Testis (tissue), 3 donors: Measurements from ENCODE around the gene KRTAP27-1. TPM values are rescaled to one million over a fixed set of nuclear protein-coding genes. Genes with fewer than 3 reads are reported as not detected.

ENCODE experiments used
- DNase-seq: peaks from one replicate; pipeline ENCODE4 v3.0.0-alpha.2; 2019
- H3K27ac ChIP-seq, 2 donors: fragments of 200-600 bp; sonication (generic); one replicate each; pipeline ENCODE4 v1.5.1; 2019
- H3K27me3 ChIP-seq: fragments of 200-600 bp; sonication (generic); one replicate; pipeline ENCODE4 v1.5.1; 2019
- H3K36me3 ChIP-seq: fragments of 200-600 bp; sonication (generic); one replicate; pipeline ENCODE4 v1.5.1; 2017; ENCODE audit warnings: low read depth; ENCODE audit errors: missing control alignments
- H3K4me1 ChIP-seq: fragments of 200-600 bp; sonication (generic); one replicate; pipeline ENCODE4 v1.5.1; 2019
- H3K4me3 ChIP-seq, 2 donors: fragments of 200-600 bp; sonication (generic); one replicate each; pipeline ENCODE4 v1.5.1; 2017 to 2019
- H3K9me3 ChIP-seq: fragments of 200-600 bp; sonication (generic); one replicate; pipeline ENCODE4 v1.5.1; 2017
- POLR2A ChIP-seq: fragments of 450-650 bp; IDR thresholded peaks from one replicate; pipeline ENCODE4 v1.6.1; 2017; ENCODE audit warnings: antibody characterized with exemption, mild to moderate bottlenecking, moderate library complexity
- WGBS, 2 donors: methylation state at CpG; one replicate each; pipeline ENCODE4 v1.1.5; 2018; 5-methylcytosine and 5-hydroxymethylcytosine counted together
- intact Hi-C: fragments of 100-400 bp; cut with DNase I; formaldehyde crosslinking; loops from one replicate; pipeline ENCODE4 v1.15.1; 2023; ENCODE audit warnings: low total_unique reads
- polyA plus RNA-seq: library from polyadenylated mRNA; stranded (reverse); fragments of 350-450 nt; fragmentation: Illumina TruSeq; extraction: RNeasy Lipid Tissue Mini Kit (QIAGEN cat#74804); gene quantifications from one replicate; pipeline ENCODE4 v1.2.3, GENCODE V29; 2014; ENCODE audit warnings: low read depth, low replicate concordance; ENCODE audit not compliant: insufficient read depth
- total RNA-seq, 2 donors: library from RNA; depleted of rRNA; stranded (reverse); fragments of >200 nt; gene quantifications; one replicate each; pipeline ENCODE4 v1.2.3, GENCODE V29; 2016
- TF ChIP-seq, protein P1 (sequence below), 3 experiments: fragments of 450-650 bp in 2 of 3; fragments of 200-600 bp in 1 of 3; sonication (generic) in 1 of 3; IDR thresholded peaks; one replicate each; pipeline ENCODE4 v1.5.1; 2016 to 2019; ENCODE audit warnings: antibody characterized with exemption in 3 of 3, mild to moderate bottlenecking in 2 of 3, moderate library complexity in 1 of 3

KRTAP27-1 gene
- total and polyA plus RNA-seq, 3 donors from 2014 or later: not detected

DNA sequence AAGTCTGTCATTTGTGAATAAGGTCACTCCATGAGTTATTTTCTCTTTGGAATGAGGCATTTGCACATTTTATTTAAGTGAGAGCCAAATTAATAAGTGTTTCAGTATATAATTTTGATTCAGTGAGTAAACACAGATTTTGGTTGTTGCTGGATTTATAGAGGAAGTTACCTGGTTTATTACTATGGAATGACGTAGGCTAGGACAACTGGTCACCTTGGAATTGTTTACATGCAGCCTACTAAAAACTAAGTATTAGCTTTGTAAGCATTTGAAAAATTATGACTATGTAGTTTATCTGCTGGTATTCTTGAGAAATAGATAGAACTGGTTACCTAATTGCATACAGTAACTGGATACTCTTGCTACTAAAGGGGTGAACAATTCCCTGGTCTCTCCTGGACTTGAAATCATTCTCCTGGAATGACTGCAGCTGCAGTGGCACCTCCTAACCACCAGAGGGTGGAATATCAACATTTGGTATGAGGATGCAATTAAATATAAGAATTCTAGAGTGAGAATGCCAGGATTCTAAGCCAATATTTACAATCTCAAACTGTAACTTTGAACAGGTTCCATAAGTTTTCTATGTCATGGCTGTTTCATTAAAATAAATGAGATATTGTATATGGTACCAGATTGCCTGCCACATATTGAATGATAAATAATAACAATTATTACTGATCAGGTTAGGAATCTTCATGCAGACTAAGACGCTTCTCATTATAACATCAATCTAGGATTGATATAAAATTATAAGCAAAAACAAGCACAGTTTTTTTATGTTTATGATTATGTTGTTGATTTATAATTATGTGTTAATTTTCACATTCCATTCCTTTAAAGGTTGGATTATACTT is 3.5 kb upstream of the KRTAP27-1 start:
- TF ChIP-seq, protein P1, sequence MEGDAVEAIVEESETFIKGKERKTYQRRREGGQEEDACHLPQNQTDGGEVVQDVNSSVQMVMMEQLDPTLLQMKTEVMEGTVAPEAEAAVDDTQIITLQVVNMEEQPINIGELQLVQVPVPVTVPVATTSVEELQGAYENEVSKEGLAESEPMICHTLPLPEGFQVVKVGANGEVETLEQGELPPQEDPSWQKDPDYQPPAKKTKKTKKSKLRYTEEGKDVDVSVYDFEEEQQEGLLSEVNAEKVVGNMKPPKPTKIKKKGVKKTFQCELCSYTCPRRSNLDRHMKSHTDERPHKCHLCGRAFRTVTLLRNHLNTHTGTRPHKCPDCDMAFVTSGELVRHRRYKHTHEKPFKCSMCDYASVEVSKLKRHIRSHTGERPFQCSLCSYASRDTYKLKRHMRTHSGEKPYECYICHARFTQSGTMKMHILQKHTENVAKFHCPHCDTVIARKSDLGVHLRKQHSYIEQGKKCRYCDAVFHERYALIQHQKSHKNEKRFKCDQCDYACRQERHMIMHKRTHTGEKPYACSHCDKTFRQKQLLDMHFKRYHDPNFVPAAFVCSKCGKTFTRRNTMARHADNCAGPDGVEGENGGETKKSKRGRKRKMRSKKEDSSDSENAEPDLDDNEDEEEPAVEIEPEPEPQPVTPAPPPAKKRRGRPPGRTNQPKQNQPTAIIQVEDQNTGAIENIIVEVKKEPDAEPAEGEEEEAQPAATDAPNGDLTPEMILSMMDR (IDR thresholded peaks at IDR 0.05): peak; percentile 88 to 96 (median 89)
- TF ChIP-seq POLR2A: no peak
- no peaks in the 10 kb centered on the region for H3K27me3 ChIP-seq
- H3K9me3 ChIP-seq: no peaks in the 10 kb centered on the region
- H3K4me3 ChIP-seq: no peak overlapping the region
- H3K4me1 ChIP-seq: no peaks in the 10 kb centered on the region
- no peaks in the 10 kb centered on the region for H3K36me3 ChIP-seq
- no peak overlapping the region for H3K27ac ChIP-seq
- 88 to 94% methylated on average over 2 of the region's 2 CpGs for WGBS, 2 donors
- intact Hi-C loops: no loop called here
- DNase-seq: peak; percentile 77

DNA sequence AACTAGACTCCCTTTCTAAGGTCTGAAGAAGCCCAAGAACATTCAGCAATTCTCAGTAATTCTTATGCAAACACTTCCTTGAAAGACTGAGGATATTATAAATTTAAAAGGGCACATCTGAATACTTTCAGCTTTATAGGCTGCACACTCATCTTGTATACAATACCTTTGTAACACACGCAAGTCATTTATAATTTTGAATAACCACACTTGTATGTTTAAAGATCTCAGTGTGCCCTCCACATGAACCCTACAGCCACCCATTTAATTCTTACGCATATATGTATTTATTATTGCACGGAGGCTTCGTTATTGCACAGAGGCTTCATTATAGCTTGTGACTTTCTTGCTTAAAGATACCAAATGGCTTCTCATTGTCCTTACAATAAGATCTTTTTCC is 1.2 kb upstream of the KRTAP27-1 start:
- no peak overlapping the region for H3K27ac ChIP-seq
- intact Hi-C loops: no loop called here
- H3K4me3 ChIP-seq: no peak overlapping the region
- H3K27me3 ChIP-seq: no peaks in the 10 kb centered on the region
- TF ChIP-seq POLR2A: no peak
- TF ChIP-seq, protein P1 (IDR thresholded peaks at IDR 0.05): no peak
- H3K36me3 ChIP-seq: no peaks in the 10 kb centered on the region
- 86 to 96% methylated on average over 4 of the region's 4 CpGs for WGBS, 2 donors
- no peaks in the 10 kb centered on the region for H3K4me1 ChIP-seq
- H3K9me3 ChIP-seq: no peaks in the 10 kb centered on the region
- no peak for DNase-seq

DNA sequence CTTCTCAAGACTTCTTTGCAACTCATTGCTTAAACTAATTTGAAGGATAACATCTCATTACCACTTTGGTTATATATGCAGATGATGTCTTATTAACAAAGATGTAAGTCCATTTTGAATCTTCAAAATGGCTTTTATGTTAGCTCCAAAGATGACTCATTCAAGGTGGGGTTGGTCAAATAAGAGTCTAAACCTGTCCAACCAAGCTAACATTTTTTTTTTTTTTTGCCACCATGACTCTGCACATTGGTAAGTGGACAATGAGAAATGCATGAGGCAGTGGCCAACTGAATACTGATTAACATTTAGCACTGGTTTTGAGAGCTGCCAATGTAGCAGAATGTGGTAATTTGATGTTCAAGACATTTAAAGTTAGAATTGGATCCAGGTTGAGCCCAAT is 278 bp upstream of the KRTAP27-1 start:
- TF ChIP-seq, protein P1 (IDR thresholded peaks at IDR 0.05): no peak
- TF ChIP-seq POLR2A: no peak
- DNase-seq: no peak
- Histone ChIP-seq H3K9me3 (no peaks in the 10 kb centered on the region), H3K27me3 (no peaks in the 10 kb centered on the region), H3K4me3 (no peak overlapping the region), H3K27ac (no peak overlapping the region), H3K4me1 (no peaks in the 10 kb centered on the region), H3K36me3 (no peaks in the 10 kb centered on the region)
- intact Hi-C loops: no loop called here

DNA sequence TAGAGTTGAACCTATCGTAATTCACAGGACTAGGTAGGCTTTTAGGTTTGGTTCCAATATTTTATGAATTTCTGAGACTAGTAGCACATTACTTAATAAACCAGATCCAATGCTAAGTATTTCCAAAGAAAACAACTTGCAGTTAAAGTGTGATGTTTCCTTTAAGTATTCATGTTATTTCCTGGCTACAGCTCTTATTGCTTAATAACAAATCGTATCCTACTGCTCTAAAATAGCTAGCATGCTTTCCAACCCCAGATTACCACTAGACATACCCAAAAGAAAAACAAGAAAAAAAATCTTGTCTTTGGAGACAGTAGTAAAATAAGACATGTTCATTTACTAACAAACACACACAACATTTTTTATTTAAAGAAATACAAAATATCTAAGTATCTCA is 898 bp downstream of the KRTAP27-1 start:
- H3K4me1 ChIP-seq: no peaks in the 10 kb centered on the region
- TF ChIP-seq, protein P1 (IDR thresholded peaks at IDR 0.05): no peak
- 67 to 74% methylated on average over 2 of the region's 2 CpGs for WGBS, 2 donors
- H3K27me3 ChIP-seq: no peaks in the 10 kb centered on the region
- intact Hi-C loops: no loop called here
- no peaks in the 10 kb centered on the region for H3K9me3 ChIP-seq
- no peak for DNase-seq
- H3K27ac ChIP-seq: no peak overlapping the region
- H3K36me3 ChIP-seq: no peaks in the 10 kb centered on the region
- no peak overlapping the region for H3K4me3 ChIP-seq

DNA sequence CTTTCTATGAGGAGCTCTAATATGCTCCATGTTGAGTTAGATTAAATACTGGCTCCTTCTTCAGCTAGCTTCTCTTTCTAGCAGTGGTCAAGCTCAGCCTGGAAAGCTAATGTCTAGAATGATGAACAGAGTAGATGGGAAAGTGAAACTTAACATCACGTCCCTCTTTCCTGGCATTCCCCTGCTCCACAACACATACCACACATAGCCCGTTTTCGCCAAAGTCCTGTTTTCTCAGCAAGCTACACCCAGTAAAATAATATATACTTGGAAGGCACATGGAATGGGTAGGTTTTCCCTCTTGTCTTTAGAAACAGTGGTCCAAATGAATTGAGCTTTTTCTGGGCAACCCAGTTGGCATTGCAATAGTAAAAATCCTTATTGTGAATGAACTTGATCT is 3.8 kb downstream of the KRTAP27-1 start:
- no peak for TF ChIP-seq POLR2A
- TF ChIP-seq, protein P1 (IDR thresholded peaks at IDR 0.05): no peak
- Histone ChIP-seq H3K4me1 (no peaks in the 10 kb centered on the region), H3K9me3 (no peaks in the 10 kb centered on the region), H3K36me3 (no peaks in the 10 kb centered on the region), H3K27me3 (no peaks in the 10 kb centered on the region), H3K4me3 (no peak overlapping the region), H3K27ac (no peak overlapping the region)
- intact Hi-C loops: no loop called here
- 73 to 82% methylated on average over 3 of the region's 3 CpGs for WGBS, 2 donors
- no peak for DNase-seq
